ENCODE results near the gene SCIN. TPM values are rescaled to one million over a fixed set of nuclear protein-coding genes. Genes with fewer than 3 reads are reported as not detected.

The SCIN gene
- total RNA-seq, 1 donor: 2.3 TPM

DNA sequence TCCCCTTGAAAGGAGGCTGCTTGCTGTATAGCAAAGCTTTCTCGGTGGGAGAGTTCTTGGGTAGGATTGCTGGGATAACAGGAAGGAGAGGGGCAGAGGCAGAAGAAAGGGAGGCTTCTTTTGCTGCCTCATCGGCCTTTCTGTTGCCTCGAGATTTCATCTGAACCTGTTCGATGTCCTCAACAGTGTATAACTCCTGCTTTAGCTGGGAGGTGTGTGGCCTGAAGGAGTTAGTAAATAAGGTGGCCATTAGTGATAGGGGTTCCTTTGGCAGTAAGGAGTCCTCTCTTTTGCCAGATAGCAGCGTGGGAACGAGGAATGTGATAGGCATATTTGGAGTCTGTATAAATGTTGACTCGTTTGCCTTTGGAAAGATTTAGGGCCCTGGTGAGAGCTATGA, 20.0 kb downstream of the SCIN start:
- DNase-seq (ENCODE audit: low read depth): no peak
- no peak overlapping the region for H3K4me3 ChIP-seq (ENCODE audit: low read depth, low read length)
- TF ChIP-seq, protein P1, sequence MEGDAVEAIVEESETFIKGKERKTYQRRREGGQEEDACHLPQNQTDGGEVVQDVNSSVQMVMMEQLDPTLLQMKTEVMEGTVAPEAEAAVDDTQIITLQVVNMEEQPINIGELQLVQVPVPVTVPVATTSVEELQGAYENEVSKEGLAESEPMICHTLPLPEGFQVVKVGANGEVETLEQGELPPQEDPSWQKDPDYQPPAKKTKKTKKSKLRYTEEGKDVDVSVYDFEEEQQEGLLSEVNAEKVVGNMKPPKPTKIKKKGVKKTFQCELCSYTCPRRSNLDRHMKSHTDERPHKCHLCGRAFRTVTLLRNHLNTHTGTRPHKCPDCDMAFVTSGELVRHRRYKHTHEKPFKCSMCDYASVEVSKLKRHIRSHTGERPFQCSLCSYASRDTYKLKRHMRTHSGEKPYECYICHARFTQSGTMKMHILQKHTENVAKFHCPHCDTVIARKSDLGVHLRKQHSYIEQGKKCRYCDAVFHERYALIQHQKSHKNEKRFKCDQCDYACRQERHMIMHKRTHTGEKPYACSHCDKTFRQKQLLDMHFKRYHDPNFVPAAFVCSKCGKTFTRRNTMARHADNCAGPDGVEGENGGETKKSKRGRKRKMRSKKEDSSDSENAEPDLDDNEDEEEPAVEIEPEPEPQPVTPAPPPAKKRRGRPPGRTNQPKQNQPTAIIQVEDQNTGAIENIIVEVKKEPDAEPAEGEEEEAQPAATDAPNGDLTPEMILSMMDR (IDR thresholded peaks at IDR 0.05; ENCODE audit: insufficient read depth, low read length): no peak

- H3K4me3 ChIP-seq (ENCODE audit: low read depth, low read length): no peak overlapping the region
- TF ChIP-seq, protein P1 (IDR thresholded peaks at IDR 0.05; ENCODE audit: insufficient read depth, low read length): no peak
- DNase-seq (ENCODE audit: low read depth): no peak
Observed at GRCh38 chr7:12594122-12594897, 23.8 kb downstream of the SCIN start.

DNA sequence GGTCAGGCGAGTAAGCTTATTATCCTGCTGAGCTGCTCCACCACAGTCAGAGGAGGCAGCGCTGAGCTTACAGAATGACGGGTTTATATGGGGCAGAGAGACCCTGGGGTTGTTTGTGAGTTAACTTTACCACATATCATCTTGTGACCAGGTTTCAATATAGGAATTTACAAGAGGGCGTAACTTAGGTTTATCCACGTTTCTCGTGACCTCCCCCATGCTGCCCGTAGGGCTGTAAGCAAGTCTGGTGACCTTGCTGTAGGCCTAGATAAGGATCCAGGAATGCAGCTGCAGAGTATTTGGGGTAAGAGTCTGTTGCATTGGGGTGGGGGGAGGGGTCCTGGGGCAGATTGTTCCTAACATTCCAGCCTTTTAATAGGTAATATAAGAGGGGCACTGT, 24.6 kb downstream of the SCIN start:
- DNase-seq (ENCODE audit: low read depth): no peak
- H3K4me3 ChIP-seq (ENCODE audit: low read depth, low read length): no peak overlapping the region
- TF ChIP-seq, protein P1 (IDR thresholded peaks at IDR 0.05; ENCODE audit: insufficient read depth, low read length): no peak

DNA sequence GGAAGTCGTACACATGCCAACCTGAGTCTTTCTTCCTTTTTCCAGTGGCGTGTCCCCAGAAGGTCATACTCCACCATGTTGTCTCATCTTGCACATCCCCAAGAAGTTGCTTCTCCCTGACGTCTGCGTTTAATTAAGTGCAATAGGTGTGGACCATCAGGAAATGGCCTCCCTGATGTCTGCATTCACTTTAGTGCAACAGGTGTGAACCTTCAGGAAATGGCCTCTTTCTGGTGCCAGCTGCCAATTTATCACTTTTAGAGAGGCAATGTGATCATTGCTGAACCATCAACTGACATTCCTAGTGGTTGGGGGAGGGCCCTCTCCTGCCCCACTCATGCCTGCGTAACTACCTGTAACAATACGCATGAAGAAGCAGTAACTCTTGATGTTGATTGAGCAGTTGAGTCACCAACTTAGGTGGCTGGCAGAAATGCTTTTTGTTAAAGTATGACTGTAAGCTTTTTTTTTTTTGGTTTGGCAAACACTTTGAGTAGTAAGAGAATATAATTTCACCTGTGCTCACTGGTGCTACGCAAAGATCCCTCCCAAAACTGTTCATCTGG, 25.8 kb downstream of the SCIN start:
- DNase-seq (ENCODE audit: low read depth): no peak
- no peak overlapping the region for H3K4me3 ChIP-seq (ENCODE audit: low read depth, low read length)
- TF ChIP-seq, protein P1 (IDR thresholded peaks at IDR 0.05; ENCODE audit: insufficient read depth, low read length): no peak

- H3K4me3 ChIP-seq (ENCODE audit: low read depth, low read length): no peak overlapping the region
- no peak for DNase-seq (ENCODE audit: low read depth)
- TF ChIP-seq, protein P1 (IDR thresholded peaks at IDR 0.05; ENCODE audit: insufficient read depth, low read length): no peak
Observed at GRCh38 chr7:12601302-12601869, 30.9 kb downstream of the SCIN start.

- TF ChIP-seq, protein P1 (IDR thresholded peaks at IDR 0.05; ENCODE audit: insufficient read depth, low read length): no peak
- no peak overlapping the region for H3K4me3 ChIP-seq (ENCODE audit: low read depth, low read length)
- no peak for DNase-seq (ENCODE audit: low read depth)
Observed at GRCh38 chr7:12607134-12607533, 36.6 kb downstream of the SCIN start.
